ENCODE results near the gene IPO8.

IPO8 gene

DNA sequence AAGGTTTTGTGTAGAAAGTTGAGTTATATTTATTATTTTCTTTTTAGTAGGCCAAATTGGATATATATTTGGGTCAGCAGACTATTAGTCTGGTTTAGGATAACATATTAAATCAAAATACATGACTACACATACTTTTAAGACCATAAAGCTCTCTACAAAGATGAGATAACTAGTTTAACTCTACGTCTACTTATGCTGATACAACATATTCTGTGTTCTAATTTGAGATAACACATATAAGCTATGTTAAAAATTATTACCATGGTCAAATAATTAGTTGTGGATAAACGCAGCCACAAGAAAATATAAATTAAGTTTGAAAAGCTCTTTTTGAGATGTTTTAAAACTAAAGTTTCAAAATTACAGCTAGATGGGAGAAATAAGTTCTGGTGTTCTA, 55.3 kb downstream of the IPO8 start:
- no peak for DNase-seq (ENCODE audit: extremely low read depth, low read depth)
- TF ChIP-seq, protein P1, sequence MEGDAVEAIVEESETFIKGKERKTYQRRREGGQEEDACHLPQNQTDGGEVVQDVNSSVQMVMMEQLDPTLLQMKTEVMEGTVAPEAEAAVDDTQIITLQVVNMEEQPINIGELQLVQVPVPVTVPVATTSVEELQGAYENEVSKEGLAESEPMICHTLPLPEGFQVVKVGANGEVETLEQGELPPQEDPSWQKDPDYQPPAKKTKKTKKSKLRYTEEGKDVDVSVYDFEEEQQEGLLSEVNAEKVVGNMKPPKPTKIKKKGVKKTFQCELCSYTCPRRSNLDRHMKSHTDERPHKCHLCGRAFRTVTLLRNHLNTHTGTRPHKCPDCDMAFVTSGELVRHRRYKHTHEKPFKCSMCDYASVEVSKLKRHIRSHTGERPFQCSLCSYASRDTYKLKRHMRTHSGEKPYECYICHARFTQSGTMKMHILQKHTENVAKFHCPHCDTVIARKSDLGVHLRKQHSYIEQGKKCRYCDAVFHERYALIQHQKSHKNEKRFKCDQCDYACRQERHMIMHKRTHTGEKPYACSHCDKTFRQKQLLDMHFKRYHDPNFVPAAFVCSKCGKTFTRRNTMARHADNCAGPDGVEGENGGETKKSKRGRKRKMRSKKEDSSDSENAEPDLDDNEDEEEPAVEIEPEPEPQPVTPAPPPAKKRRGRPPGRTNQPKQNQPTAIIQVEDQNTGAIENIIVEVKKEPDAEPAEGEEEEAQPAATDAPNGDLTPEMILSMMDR (IDR thresholded peaks at IDR 0.05; ENCODE audit: low read depth, low read length) = no peak

DNA sequence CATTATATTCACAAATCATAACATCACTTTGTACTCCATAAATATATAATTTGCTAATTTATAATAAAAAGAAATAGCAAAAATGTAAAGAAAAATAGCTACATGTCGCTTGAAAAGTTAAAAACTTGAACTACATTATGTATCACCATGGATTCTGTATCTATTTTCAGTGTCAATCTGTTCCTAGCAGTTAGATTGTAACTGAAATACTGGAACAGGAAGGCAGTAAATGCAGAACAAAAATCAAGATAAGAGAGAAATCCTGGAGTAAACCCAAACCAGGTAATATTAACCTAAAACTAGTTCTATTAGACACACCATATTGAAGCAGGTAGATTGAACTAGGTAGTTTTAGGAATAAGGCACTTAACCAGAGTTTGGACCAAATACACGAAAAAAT, 60.3 kb downstream of the IPO8 start:
- TF ChIP-seq, protein P1 (IDR thresholded peaks at IDR 0.05; ENCODE audit: low read depth, low read length) = no peak

DNA sequence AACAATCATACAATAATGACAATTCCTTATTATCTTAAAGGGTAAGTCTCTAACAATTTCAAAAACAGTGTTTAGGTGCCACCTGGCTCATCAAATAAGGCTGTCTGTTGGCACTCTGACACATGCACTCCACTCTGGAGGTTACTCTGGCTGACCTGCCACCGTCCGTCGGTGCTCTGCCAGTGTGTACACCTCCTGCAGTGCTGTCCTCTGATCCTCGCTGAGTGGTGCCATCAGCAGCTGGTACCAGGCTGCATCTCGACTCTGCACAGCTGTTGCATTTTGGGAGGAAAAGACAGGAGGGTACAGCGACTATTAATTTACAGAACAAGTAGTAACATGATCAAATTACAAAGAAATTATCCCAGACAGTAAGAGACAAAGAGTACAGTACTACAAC, 63.9 kb downstream of the IPO8 start:
- TF ChIP-seq, protein P1 (IDR thresholded peaks at IDR 0.05; ENCODE audit: low read depth, low read length) = no peak
- DNase-seq (ENCODE audit: extremely low read depth, low read depth) = no peak

More for the DNA sequence above, 60.3 kb downstream of the IPO8 start:
- DNase-seq (ENCODE audit: extremely low read depth, low read depth) = no peak

DNA sequence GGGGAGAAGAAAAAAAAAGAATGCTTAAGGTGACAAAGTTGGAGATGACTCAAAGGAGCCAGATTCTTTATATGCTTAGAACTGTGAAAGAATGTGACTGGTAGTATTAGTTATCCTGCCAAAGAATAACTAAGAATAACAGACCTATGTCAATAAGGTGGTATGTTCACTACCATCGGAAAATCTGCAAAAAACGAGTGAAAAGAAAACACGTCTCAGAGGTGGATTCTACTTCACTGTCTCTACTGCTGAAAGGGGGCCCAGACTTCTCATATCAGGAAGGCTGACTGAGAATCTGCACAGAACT, 64.7 kb downstream of the IPO8 start:
- TF ChIP-seq, protein P1 (IDR thresholded peaks at IDR 0.05; ENCODE audit: low read depth, low read length) = no peak
- no peak for DNase-seq (ENCODE audit: extremely low read depth, low read depth)

DNA sequence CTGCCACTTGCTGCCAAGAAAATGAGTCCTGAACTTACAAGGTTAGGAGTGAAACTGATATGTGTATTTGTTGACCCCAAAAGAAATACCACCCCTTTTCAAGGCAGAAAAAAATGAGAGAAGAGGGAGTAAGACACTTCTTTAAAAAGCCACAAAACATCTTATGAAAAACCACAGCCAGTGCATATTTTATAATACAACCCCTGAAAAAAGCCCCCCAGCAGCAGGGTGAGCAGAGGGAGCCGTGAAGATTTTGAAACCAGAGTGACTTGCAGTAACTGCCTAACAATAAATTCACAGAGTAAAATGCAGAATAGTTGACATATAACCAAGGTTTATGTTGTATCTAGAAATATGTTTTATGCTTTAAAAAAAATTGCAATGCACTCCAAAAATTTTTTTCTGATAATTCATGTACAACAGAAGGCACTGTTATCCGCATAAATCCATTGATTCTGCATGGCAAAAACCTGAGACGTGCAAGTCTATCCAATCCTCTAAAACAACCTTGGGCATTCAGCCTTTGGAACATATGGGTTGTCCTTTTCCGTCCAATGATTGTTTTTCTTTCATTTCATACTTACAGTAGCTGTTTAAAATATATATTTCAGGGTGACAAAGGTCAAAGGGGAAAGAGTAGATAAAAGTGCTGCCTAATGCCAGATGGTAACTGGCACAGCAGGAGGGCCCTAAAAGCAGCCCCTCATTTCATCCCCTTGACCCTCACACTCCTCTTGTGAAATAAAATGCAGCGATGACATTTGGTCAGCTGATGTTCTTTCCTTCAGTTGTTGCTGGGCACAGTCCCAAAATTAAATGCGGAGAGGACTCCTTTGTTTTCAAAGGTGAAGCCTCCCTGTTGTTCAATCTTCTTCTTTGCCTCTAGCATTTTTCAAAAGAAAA, 65.3 kb downstream of the IPO8 start:
- no peak for DNase-seq (ENCODE audit: extremely low read depth, low read depth)
- TF ChIP-seq, protein P1 (IDR thresholded peaks at IDR 0.05; ENCODE audit: low read depth, low read length) = no peak

DNA sequence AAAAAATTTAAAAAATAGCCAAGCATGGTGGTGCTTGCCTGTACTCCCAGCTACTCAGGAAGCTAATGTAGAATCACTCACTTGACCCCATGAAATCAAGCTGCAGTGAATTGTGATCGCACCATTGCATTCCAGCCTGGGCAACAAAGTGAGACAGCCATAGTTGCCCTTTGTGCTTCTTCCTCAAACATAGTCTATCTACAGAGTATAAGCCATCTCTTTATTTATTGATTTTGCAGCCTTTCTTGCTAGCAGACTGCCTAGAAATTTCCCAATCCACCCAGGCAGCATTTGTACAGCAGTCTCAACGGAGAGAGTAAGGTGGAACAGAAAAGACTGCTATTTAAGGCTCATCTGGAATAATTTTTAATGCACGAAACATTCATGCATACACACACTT, 68.8 kb downstream of the IPO8 start:
- TF ChIP-seq, protein P1 (IDR thresholded peaks at IDR 0.05; ENCODE audit: low read depth, low read length) = no peak
- no peak for DNase-seq (ENCODE audit: extremely low read depth, low read depth)

DNA sequence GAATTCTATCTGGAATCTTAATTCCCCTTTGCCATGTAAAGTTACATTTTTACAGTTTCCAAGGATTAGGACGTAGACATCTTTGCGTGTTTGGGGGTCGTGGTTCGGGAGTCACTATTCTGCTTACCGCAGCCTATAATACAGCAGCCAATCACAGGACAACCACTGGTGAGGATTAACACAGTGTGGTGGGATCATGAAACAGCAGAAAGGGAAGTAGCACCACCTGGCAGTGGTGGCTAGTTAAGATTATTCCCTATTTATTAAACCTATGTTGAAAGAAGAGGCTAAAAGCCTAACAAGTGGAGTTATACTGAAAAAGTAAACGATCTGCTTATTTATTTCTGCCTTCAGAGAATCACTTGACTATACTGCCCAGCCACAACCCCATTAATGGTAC, 71.7 kb downstream of the IPO8 start:
- TF ChIP-seq, protein P1 (IDR thresholded peaks at IDR 0.05; ENCODE audit: low read depth, low read length) = no peak

More for the DNA sequence above, 71.7 kb downstream of the IPO8 start:
- no peak for DNase-seq (ENCODE audit: extremely low read depth, low read depth)
